A549 (cell line): ENCODE data around the gene S100A13. TPM values are rescaled to one million over a fixed set of nuclear protein-coding genes. Genes with fewer than 3 reads are reported as not detected.

ENCODE experiments used
- ATOH8 ChIP-seq: fragments of 250-450 bp; sonication (Bioruptor Pico); IDR thresholded peaks from 2 replicates; pipeline ENCODE4 v1.5.0; 2020; ENCODE audit warnings: low read depth, mild to moderate bottlenecking, moderate library complexity
- BCL3 ChIP-seq: fragments of >200 bp; sonication (Bioruptor Twin); formaldehyde crosslinking; IDR thresholded peaks from 3 replicates; pipeline ENCODE4 v1.6.1; 2016
- CEBPB ChIP-seq, 2 experiments: fragments of >200 bp in 1 of 2; sonication (Bioruptor Twin) in 1 of 2; formaldehyde crosslinking in 1 of 2; IDR thresholded peaks; 2 replicates each; pipeline ENCODE4 v1.6.1; 2012 to 2016
- CHD2 ChIP-seq: fragments of 150-350 bp; IDR thresholded peaks from 2 replicates; pipeline ENCODE4 v1.6.1; 2014; ENCODE audit warnings: low read length; ENCODE audit not compliant: partially characterized antibody
- CTCF ChIP-seq: fragments of >200 bp; sonication (Bioruptor Twin); formaldehyde crosslinking; IDR thresholded peaks from 3 replicates; pipeline ENCODE4 v1.5.1; 2016
- E2F6 ChIP-seq: IDR thresholded peaks from 2 replicates; pipeline ENCODE4 v1.6.1; 2012; ENCODE audit warnings: low read depth, borderline replicate concordance
- EHF ChIP-seq: fragments of 250-450 bp; sonication (Bioruptor Pico); IDR thresholded peaks from 2 replicates; pipeline ENCODE4 v1.5.0; 2020; ENCODE audit warnings: mild to moderate bottlenecking
- EHMT2 ChIP-seq: fragments of 200-600 bp; sonication (generic); IDR thresholded peaks from 2 replicates; pipeline ENCODE4 v1.6.1; 2016; ENCODE audit warnings: antibody characterized with exemption, low read depth, mild to moderate bottlenecking, moderate library complexity
- EP300 ChIP-seq, 2 experiments: fragments of >200 bp; sonication (Bioruptor Twin); formaldehyde crosslinking; IDR thresholded peaks; 2 replicates in 1 of 2; 3 replicates in 1 of 2; pipeline ENCODE4 v1.6.1; 2016 to 2017
- ESRRA ChIP-seq: fragments of 150-350 bp; IDR thresholded peaks from 2 replicates; pipeline ENCODE4 v1.6.1; 2014; ENCODE audit warnings: mild to moderate bottlenecking, low read length, borderline replicate concordance
- FOSB ChIP-seq: fragments of 250-450 bp; sonication (Bioruptor Pico); IDR thresholded peaks from 2 replicates; pipeline ENCODE4 v1.5.0; 2020; ENCODE audit warnings: mild to moderate bottlenecking, moderate library complexity
- FOSL2 ChIP-seq, 2 experiments: fragments of 450-650 bp in 1 of 2; fragments of >200 bp in 1 of 2; sonication (Bioruptor Twin) in 1 of 2; formaldehyde crosslinking; IDR thresholded peaks; 2 replicates each; pipeline versions ENCODE4 v1.5.0 to v1.6.1; 2016 to 2020; ENCODE audit warnings: mild to moderate bottlenecking in 1 of 2, moderate library complexity in 1 of 2
- FOXS1 ChIP-seq: fragments of 250-450 bp; sonication (Bioruptor Pico); IDR thresholded peaks from 2 replicates; pipeline ENCODE4 v1.5.0; 2020; ENCODE audit warnings: mild to moderate bottlenecking, moderate library complexity
- GATA3 ChIP-seq: IDR thresholded peaks from 2 replicates; pipeline ENCODE4 v1.6.1; 2012; ENCODE audit warnings: borderline replicate concordance
- HDAC2 ChIP-seq: fragments of 200-600 bp; sonication (generic); IDR thresholded peaks from 2 replicates; pipeline ENCODE4 v1.6.1; 2016
- HEYL ChIP-seq: fragments of 250-450 bp; sonication (Bioruptor Pico); IDR thresholded peaks from 2 replicates; pipeline ENCODE4 v1.8.0; 2021; ENCODE audit warnings: mild to moderate bottlenecking, moderate library complexity
- HMGXB4 ChIP-seq: fragments of 250-450 bp; sonication (Bioruptor Pico); IDR thresholded peaks from 2 replicates; pipeline ENCODE4 v1.5.0; 2021; ENCODE audit warnings: mild to moderate bottlenecking, moderate library complexity, borderline replicate concordance
- HOXB13 ChIP-seq: fragments of 250-450 bp; sonication (Bioruptor Pico); IDR thresholded peaks from 2 replicates; pipeline ENCODE4 v1.5.0; 2020; ENCODE audit warnings: low read depth, mild to moderate bottlenecking, moderate library complexity
- HOXB5 ChIP-seq: fragments of 250-450 bp; sonication (Bioruptor Pico); IDR thresholded peaks from 2 replicates; pipeline ENCODE4 v1.5.0; 2020; ENCODE audit warnings: mild to moderate bottlenecking, moderate library complexity
- JUN ChIP-seq, 2 experiments: fragments of >200 bp; sonication (Bioruptor Twin); formaldehyde crosslinking; IDR thresholded peaks; 2 replicates in 1 of 2; 3 replicates in 1 of 2; pipeline ENCODE4 v1.6.1; 2016 to 2017
- KDM1A ChIP-seq: fragments of 200-600 bp; sonication (generic); IDR thresholded peaks from 2 replicates; pipeline ENCODE4 v1.6.1; 2016; ENCODE audit warnings: low read depth, mild to moderate bottlenecking
- KDM5A ChIP-seq: fragments of 200-600 bp; sonication (generic); IDR thresholded peaks from 2 replicates; pipeline ENCODE4 v1.6.1; 2016; ENCODE audit warnings: antibody characterized with exemption, mild to moderate bottlenecking
- MAFK ChIP-seq: fragments of 450-650 bp; IDR thresholded peaks from 2 replicates; pipeline ENCODE4 v1.6.1; 2014; ENCODE audit not compliant: partially characterized antibody
- MAX ChIP-seq: IDR thresholded peaks from 2 replicates; pipeline ENCODE4 v1.6.1; 2012
- MAZ ChIP-seq: fragments of 150-350 bp; IDR thresholded peaks from 2 replicates; pipeline ENCODE4 v1.6.1; 2014; ENCODE audit warnings: antibody characterized with exemption, low read depth, low read length, borderline replicate concordance
- PHF8 ChIP-seq: fragments of 200-600 bp; sonication (generic); IDR thresholded peaks from 2 replicates; pipeline ENCODE4 v1.6.1; 2016; ENCODE audit warnings: low read depth, mild to moderate bottlenecking, antibody characterized with exemption, moderate library complexity, borderline replicate concordance
- POLR2A ChIP-seq: IDR thresholded peaks from 2 replicates; pipeline ENCODE4 v1.6.1; 2012; ENCODE audit warnings: mild to moderate bottlenecking, low read length
- POLR2AphosphoS2 ChIP-seq: conservative IDR thresholded peaks from 2 replicates; pipeline ENCODE4 v1.6.1; 2012; ENCODE audit warnings: low read length, improper control_type of control experiment, inconsistent platforms
- RAD21 ChIP-seq, 2 experiments: fragments of >200 bp in 1 of 2; sonication (Bioruptor Twin) in 1 of 2; formaldehyde crosslinking in 1 of 2; IDR thresholded peaks in 1 of 2; conservative IDR thresholded peaks in 1 of 2; 2 replicates in 1 of 2; 3 replicates in 1 of 2; pipeline ENCODE4 v1.6.1; 2012 to 2018; ENCODE audit warnings: inconsistent platforms in 1 of 2
- RCOR1 ChIP-seq: fragments of 150-350 bp; IDR thresholded peaks from 2 replicates; pipeline ENCODE4 v1.6.1; 2014; ENCODE audit warnings: antibody characterized with exemption, low read length, low read depth
- RFX5 ChIP-seq: fragments of 450-650 bp; IDR thresholded peaks from 2 replicates; pipeline ENCODE4 v1.7.1; 2014; ENCODE audit warnings: antibody characterized with exemption, mild to moderate bottlenecking, moderate library complexity
- RNF2 ChIP-seq: fragments of 200-600 bp; sonication (generic); IDR thresholded peaks from 2 replicates; pipeline ENCODE4 v1.6.1; 2016; ENCODE audit warnings: low read depth, mild to moderate bottlenecking, antibody characterized with exemption, moderate library complexity, borderline replicate concordance
- TP53 ChIP-seq: fragments of 250-450 bp; sonication (Bioruptor Pico); IDR thresholded peaks from 2 replicates; pipeline ENCODE4 v1.5.0; 2021; ENCODE audit warnings: mild to moderate bottlenecking, moderate library complexity
- USF2 ChIP-seq: fragments of 450-650 bp; IDR thresholded peaks from 2 replicates; pipeline ENCODE4 v1.6.1; 2014; ENCODE audit warnings: antibody characterized with exemption
- ZC3H11A ChIP-seq: fragments of 450-650 bp; IDR thresholded peaks from 2 replicates; pipeline ENCODE4 v1.6.1; 2014; ENCODE audit warnings: antibody characterized with exemption, mild to moderate bottlenecking
- ZNF302 ChIP-seq: fragments of 250-450 bp; sonication (Bioruptor Pico); IDR thresholded peaks from 2 replicates; pipeline ENCODE4 v1.9.0; 2021; ENCODE audit warnings: inconsistent platforms, mild to moderate bottlenecking, moderate library complexity
- polyA plus RNA-seq, 4 experiments: library from polyadenylated mRNA; depleted of rRNA in 3 of 4; stranded (reverse); fragments of >200 nt; fragmentation: RNase III in 1 of 4; extraction: RNeasy Plus Mini Kit Qiagen cat#74134 plus additional on column Dnase treatment in 1 of 4; gene quantifications; 2 replicates in 3 of 4; 3 replicates in 1 of 4; pipeline ENCODE4 v1.2.3, GENCODE V29; 2011 to 2017

The S100A13 gene
- polyA plus RNA-seq, 2 of the 4 experiments (the other 2 are of a cell fraction): 113 to 129 TPM

- TF ChIP-seq FOXS1 (CRISPR knock-in tag) (no peak), EP300 (IDR thresholded peaks at IDR 0.05) (no peak), TP53 (CRISPR knock-in tag) (no peak), ATOH8 (CRISPR knock-in tag) (no peak), CHD2 (peak; percentile 22), GATA3 (no peak), HDAC2 (no peak), KDM5A (no peak), HOXB13 (CRISPR knock-in tag) (0 out of 2 replicates have a peak, but pooled peaks have one; percentile 32), JUN (IDR thresholded peaks at IDR 0.05) (peak in 1 of 2 experiments; percentile 95; a peak in 4 of 5 replicates), USF2 (no peak), CEBPB (IDR thresholded peaks at IDR 0.05) (no peak), RFX5 (no peak), HOXB5 (CRISPR knock-in tag) (no peak), HMGXB4 (CRISPR knock-in tag) (no peak), FOSL2 (IDR thresholded peaks at IDR 0.05) (no peak), FOSL2 (CRISPR knock-in tag; IDR thresholded peaks at IDR 0.05) (no peak), ZC3H11A (no peak), HEYL (no peak), BCL3 (peak; percentile 68; the same call in 1 of the 3 replicates), MAX (peak; percentile 80), CTCF (no peak), RAD21 (conservative IDR thresholded peaks at IDR 0.05 in 1 of 2, IDR thresholded peaks at IDR 0.05 in 1 of 2) (no peak), EHF (CRISPR knock-in tag) (no peak), EHMT2 (no peak), POLR2AphosphoS2 (no peak), ZNF302 (no peak), RNF2 (no peak), KDM1A (no peak), POLR2A (peak; percentile 63), PHF8 (peak; percentile 56; the same call in 1 of the 2 replicates), E2F6 (no peak), FOSB (CRISPR knock-in tag) (no peak), ESRRA (no peak), RCOR1 (no peak), MAZ (no peak), MAFK (no peak)
Measured at GRCh38 chr1:153633754-153634665, 6.7 kb upstream of the S100A13 start, which contains the start of gene CHTOP (continued).
